T-helper 1 cell treated with Interleukin-12 subunit alpha and Interleukin-12 subunit beta and Interleukin-4 antibody, amounts not matched to agents 30 μg/mL and 1 μg/mL, for 36 hours (primary cell): ENCODE results near the gene CC2D2B.

Experiments
- H3K27ac Mint-ChIP-seq: one replicate; pipeline ENCODE4 v1.8.0; 2021; ENCODE audit warnings: mild to moderate bottlenecking, mixed read lengths
- H3K27me3 Mint-ChIP-seq: one replicate; pipeline ENCODE4 v1.8.0; 2021; ENCODE audit warnings: low read depth, mixed read lengths
- H3K36me3 Mint-ChIP-seq: one replicate; pipeline ENCODE4 v1.8.0; 2021; ENCODE audit warnings: low read depth, mixed read lengths
- H3K4me1 Mint-ChIP-seq: one replicate; pipeline ENCODE4 v1.8.0; 2021; ENCODE audit warnings: low read depth, mixed read lengths
- H3K4me3 Mint-ChIP-seq: one replicate; pipeline ENCODE4 v1.8.0; 2021; ENCODE audit warnings: mild to moderate bottlenecking, moderate library complexity, mixed read lengths
- H3K9me3 Mint-ChIP-seq: one replicate; pipeline ENCODE4 v1.8.0; 2021; ENCODE audit warnings: mixed read lengths

CC2D2B gene

GRCh38 chr10:96072674-96073073, 164.9 kb downstream of the CC2D2B start:
- H3K36me3 Mint-ChIP-seq, result peaks cover 9% of the 10 kb centered on the region
- no peaks in the 10 kb centered on the region for H3K27me3 Mint-ChIP-seq
- no peak overlapping the region for H3K27ac Mint-ChIP-seq
- no peak overlapping the region for H3K4me3 Mint-ChIP-seq
- H3K9me3 Mint-ChIP-seq, result peaks cover 15% of the 10 kb centered on the region
- peaks cover 26% of the 10 kb centered on the region for H3K4me1 Mint-ChIP-seq

- peaks cover 15% of the 10 kb centered on the region for H3K9me3 Mint-ChIP-seq
- peaks cover 11% of the 10 kb centered on the region for H3K36me3 Mint-ChIP-seq
- H3K27me3 Mint-ChIP-seq, result no peaks in the 10 kb centered on the region
- peaks cover 28% of the 10 kb centered on the region for H3K4me1 Mint-ChIP-seq
- H3K27ac Mint-ChIP-seq, result peak overlapping the region; percentile 78
- H3K4me3 Mint-ChIP-seq, result peak overlapping the region; percentile 15
Observed at GRCh38 chr10:96073722-96074121, 165.9 kb downstream of the CC2D2B start.

DNA sequence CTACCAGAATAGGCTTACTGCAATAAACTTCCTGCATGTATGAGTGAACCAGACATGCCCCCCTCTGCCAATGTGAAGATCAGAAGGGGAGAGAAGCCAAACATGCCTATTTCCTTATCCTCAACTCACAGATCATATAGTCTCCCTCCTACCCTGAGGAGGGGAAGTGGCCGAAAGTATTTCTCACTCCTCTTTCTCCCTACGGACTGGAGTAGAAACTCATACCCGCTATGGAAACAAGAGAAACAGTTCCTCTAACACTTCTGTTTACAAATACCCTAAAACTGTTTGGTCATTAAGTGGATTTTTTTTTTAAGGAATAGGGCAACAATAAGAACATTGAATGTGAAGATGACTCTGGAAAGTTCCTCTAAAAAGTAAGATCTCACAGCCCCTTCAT, 167.0 kb downstream of the CC2D2B start:
- Mint-ChIP-seq H3K27me3 (no peaks in the 10 kb centered on the region), H3K27ac (no peak overlapping the region), H3K36me3 (peaks cover 15% of the 10 kb centered on the region), H3K4me3 (no peak overlapping the region), H3K9me3 (peaks cover 15% of the 10 kb centered on the region), H3K4me1 (peaks cover 32% of the 10 kb centered on the region)

DNA sequence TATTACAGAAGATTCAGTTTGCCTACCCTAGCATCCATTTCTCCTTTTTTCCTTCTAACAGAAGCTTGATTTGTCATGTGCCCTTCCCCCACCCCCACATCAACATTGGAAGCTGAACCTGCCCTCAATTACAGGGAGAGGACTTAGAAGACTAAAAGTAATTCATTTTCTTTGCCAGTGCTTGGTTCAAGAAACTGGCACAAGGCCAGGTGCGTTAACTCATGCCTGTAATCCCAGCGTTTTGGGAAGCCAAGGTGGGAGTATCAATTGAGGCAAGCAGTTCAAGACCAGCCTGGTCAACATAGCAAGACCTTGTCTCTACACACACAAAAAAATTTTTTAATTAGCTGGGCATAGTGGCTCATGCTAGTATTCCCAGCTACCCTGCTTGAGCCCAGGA, 168.2 kb downstream of the CC2D2B start:
- H3K4me1 Mint-ChIP-seq, result peaks cover 36% of the 10 kb centered on the region
- no peaks in the 10 kb centered on the region for H3K27me3 Mint-ChIP-seq
- peaks cover 15% of the 10 kb centered on the region for H3K9me3 Mint-ChIP-seq
- peaks cover 19% of the 10 kb centered on the region for H3K36me3 Mint-ChIP-seq
- H3K27ac Mint-ChIP-seq, result no peak overlapping the region
- H3K4me3 Mint-ChIP-seq, result no peak overlapping the region

GRCh38 chr10:96077156-96077555, 169.4 kb downstream of the CC2D2B start:
- no peak overlapping the region for H3K4me3 Mint-ChIP-seq
- H3K27ac Mint-ChIP-seq, result no peak overlapping the region
- H3K36me3 Mint-ChIP-seq, result peaks cover 16% of the 10 kb centered on the region
- peaks cover 15% of the 10 kb centered on the region for H3K9me3 Mint-ChIP-seq
- no peaks in the 10 kb centered on the region for H3K27me3 Mint-ChIP-seq
- H3K4me1 Mint-ChIP-seq, result peaks cover 32% of the 10 kb centered on the region

DNA sequence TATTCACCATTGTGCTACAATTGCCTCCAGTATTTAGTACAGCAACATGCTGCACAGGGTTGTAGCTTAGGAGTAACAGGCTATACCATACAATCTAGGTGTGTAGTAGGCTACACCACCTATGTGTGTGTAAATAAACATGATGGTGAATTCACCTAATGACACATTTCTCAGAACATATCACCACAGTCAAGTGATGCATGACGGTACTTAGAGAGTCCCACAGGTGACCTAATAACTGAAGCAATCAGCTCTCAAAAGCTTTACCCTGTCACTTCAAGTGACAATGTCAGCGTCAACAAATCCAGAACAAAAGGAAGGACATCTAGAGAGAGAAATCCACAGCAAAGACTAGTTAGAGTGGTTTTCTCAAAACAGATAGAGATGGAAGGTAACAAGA, 174.4 kb downstream of the CC2D2B start:
- Mint-ChIP-seq H3K9me3 (no peaks in the 10 kb centered on the region), H3K4me3 (no peak overlapping the region), H3K36me3 (peaks cover 12% of the 10 kb centered on the region), H3K27me3 (no peaks in the 10 kb centered on the region), H3K27ac (no peak overlapping the region), H3K4me1 (peaks cover 14% of the 10 kb centered on the region)
